GM23338 (cell line): ENCODE measurements around the gene LRP10. TPM values are rescaled to one million over a fixed set of nuclear protein-coding genes. Genes with fewer than 3 reads are reported as not detected.

Source experiments
- ATAC-seq: fragments of 200-7000 bp; cut with Tn5 transposase; 3 replicates; pipeline ENCODE4 v1.9.1; 2020
- DNase-seq: peaks from one replicate; pipeline ENCODE4 v3.0.0-alpha.2; 2015; ENCODE audit warnings: low spot score
- H2AFZ ChIP-seq: fragments of 200-600 bp; sonication (generic); 2 replicates; pipeline ENCODE4 v1.8.0; 2016; ENCODE audit warnings: antibody characterized with exemption, mild to moderate bottlenecking, moderate library complexity
- H3F3A ChIP-seq: fragments of 200-600 bp; sonication (generic); replicated peaks from 2 replicates; pipeline ENCODE4 v1.8.0; 2017; ENCODE audit warnings: antibody characterized with exemption, mixed run types, low read depth
- H3K27ac ChIP-seq: fragments of 200-600 bp; sonication (generic); 2 replicates; pipeline ENCODE4 v1.6.1; 2016; ENCODE audit warnings: low read depth
- H3K27me3 ChIP-seq: fragments of 200-600 bp; sonication (generic); 2 replicates; pipeline ENCODE4 v1.8.0; 2016; ENCODE audit warnings: mild to moderate bottlenecking, mixed run types, moderate library complexity; ENCODE audit not compliant: insufficient read depth
- H3K36me3 ChIP-seq: fragments of 200-600 bp; sonication (generic); 2 replicates; pipeline ENCODE4 v1.8.0; 2016; ENCODE audit warnings: mild to moderate bottlenecking; ENCODE audit not compliant: insufficient read depth
- H3K4me1 ChIP-seq: fragments of 200-600 bp; sonication (generic); 2 replicates; pipeline ENCODE4 v1.8.0; 2016; ENCODE audit warnings: mild to moderate bottlenecking, moderate library complexity; ENCODE audit not compliant: insufficient read depth
- H3K4me2 ChIP-seq: fragments of 200-600 bp; sonication (generic); 2 replicates; pipeline ENCODE4 v1.7.1; 2017; ENCODE audit warnings: mixed run types
- H3K4me3 ChIP-seq: fragments of 200-600 bp; sonication (generic); 2 replicates; pipeline ENCODE4 v1.6.1; 2016; ENCODE audit warnings: mixed run types
- H3K79me2 ChIP-seq: fragments of 200-600 bp; sonication (generic); replicated peaks from 2 replicates; pipeline ENCODE4 v1.8.0; 2017; ENCODE audit warnings: mild to moderate bottlenecking; ENCODE audit not compliant: insufficient read depth
- H3K9me2 ChIP-seq: fragments of 200-600 bp; sonication (generic); 2 replicates; pipeline ENCODE4 v1.8.0; 2017; ENCODE audit not compliant: insufficient read depth
- H4K20me1 ChIP-seq: fragments of 200-600 bp; sonication (generic); replicated peaks from 2 replicates; pipeline ENCODE4 v1.8.0; 2017; ENCODE audit warnings: mild to moderate bottlenecking; ENCODE audit not compliant: insufficient read depth
- H3K27ac Mint-ChIP-seq: 2 replicates; pipeline ENCODE4 v1.8.0; 2020; ENCODE audit warnings: inconsistent platforms, mild to moderate bottlenecking, moderate library complexity, mixed read lengths
- H3K27me3 Mint-ChIP-seq: 3 replicates; pipeline ENCODE4 v1.8.0; 2022; ENCODE audit warnings: low read depth, mild to moderate bottlenecking, moderate library complexity, mixed read lengths, inconsistent platforms; ENCODE audit not compliant: insufficient read depth, poor library complexity
- H3K36me3 Mint-ChIP-seq: 3 replicates; pipeline ENCODE4 v1.8.0; 2021; ENCODE audit warnings: low read depth, mild to moderate bottlenecking, inconsistent platforms, moderate library complexity, mixed read lengths
- H3K4me1 Mint-ChIP-seq: 3 replicates; pipeline ENCODE4 v1.8.0; 2020; ENCODE audit warnings: mild to moderate bottlenecking, inconsistent platforms, mixed read lengths
- H3K4me3 Mint-ChIP-seq: 3 replicates; pipeline ENCODE4 v1.8.0; 2021; ENCODE audit warnings: moderate library complexity, mild to moderate bottlenecking, inconsistent platforms, mixed read lengths
- H3K9me3 Mint-ChIP-seq: 3 replicates; pipeline ENCODE4 v1.8.0; 2020; ENCODE audit warnings: moderate library complexity, mild to moderate bottlenecking, inconsistent platforms, mixed read lengths
- EZH2phosphoT487 ChIP-seq: fragments of 200-600 bp; sonication (generic); IDR thresholded peaks from one replicate; pipeline ENCODE4 v1.8.1; 2018; ENCODE audit warnings: antibody characterized with exemption; ENCODE audit not compliant: unreplicated experiment
- JUNB ChIP-seq: IDR thresholded peaks from one replicate; pipeline ENCODE4 v1.6.1; 2016; ENCODE audit warnings: antibody characterized with exemption; ENCODE audit not compliant: unreplicated experiment
- NANOG ChIP-seq: IDR thresholded peaks from 2 replicates; pipeline ENCODE4 v1.6.1; 2016; ENCODE audit warnings: antibody characterized with exemption, borderline replicate concordance
- POLR2AphosphoS5 ChIP-seq: IDR thresholded peaks from 2 replicates; pipeline ENCODE4 v1.6.1; 2016; ENCODE audit warnings: antibody characterized with exemption, low read depth
- STAT1 ChIP-seq: IDR thresholded peaks from one replicate; pipeline ENCODE4 v1.6.1; 2016; ENCODE audit warnings: antibody characterized with exemption; ENCODE audit not compliant: unreplicated experiment
- ZNF114 ChIP-seq: fragments of 250-450 bp; sonication (Bioruptor Pico); IDR thresholded peaks from 2 replicates; pipeline ENCODE4 v1.5.0; 2020; ENCODE audit warnings: mild to moderate bottlenecking, moderate library complexity
- ZNF331 ChIP-seq: fragments of 250-450 bp; sonication (Bioruptor Pico); IDR thresholded peaks from 2 replicates; pipeline ENCODE4 v1.5.0; 2020; ENCODE audit warnings: low read depth, mild to moderate bottlenecking, moderate library complexity
- polyA plus RNA-seq: library from polyadenylated mRNA; unstranded; fragments of >200 nt; fragmentation: Nextera tagmentation; extraction: Ambion mirVana; gene quantifications from 2 replicates; pipeline ENCODE4 v1.2.1, GENCODE V29; 2016
- total RNA-seq: library from RNA; depleted of rRNA; stranded (reverse); fragments of >200 nt; shearing (Covaris generic); gene quantifications from 2 replicates; pipeline ENCODE4 v1.2.3, GENCODE V29; 2014
- TF ChIP-seq, protein P1 (sequence below), 2 experiments: fragments of 200-600 bp in 1 of 2; sonication (generic) in 1 of 2; conservative IDR thresholded peaks; 2 replicates each; pipeline versions ENCODE4 v1.5.1 to v1.6.1; 2016 to 2017; ENCODE audit warnings: antibody characterized with exemption in 2 of 2, low read depth in 2 of 2, mild to moderate bottlenecking in 2 of 2, moderate library complexity in 1 of 2
- TF ChIP-seq, protein P2 (sequence below): IDR thresholded peaks from one replicate; pipeline ENCODE4 v1.6.1; 2018; ENCODE audit warnings: antibody characterized with exemption; ENCODE audit not compliant: unreplicated experiment
- TF ChIP-seq, protein P3 (sequence below): IDR thresholded peaks from 2 replicates; pipeline ENCODE4 v1.6.1; 2016; ENCODE audit warnings: antibody characterized with exemption

LRP10 gene
- total and polyA plus RNA-seq, 2 experiments from 2014 or later: 6.4 to 18.1 TPM

DNA sequence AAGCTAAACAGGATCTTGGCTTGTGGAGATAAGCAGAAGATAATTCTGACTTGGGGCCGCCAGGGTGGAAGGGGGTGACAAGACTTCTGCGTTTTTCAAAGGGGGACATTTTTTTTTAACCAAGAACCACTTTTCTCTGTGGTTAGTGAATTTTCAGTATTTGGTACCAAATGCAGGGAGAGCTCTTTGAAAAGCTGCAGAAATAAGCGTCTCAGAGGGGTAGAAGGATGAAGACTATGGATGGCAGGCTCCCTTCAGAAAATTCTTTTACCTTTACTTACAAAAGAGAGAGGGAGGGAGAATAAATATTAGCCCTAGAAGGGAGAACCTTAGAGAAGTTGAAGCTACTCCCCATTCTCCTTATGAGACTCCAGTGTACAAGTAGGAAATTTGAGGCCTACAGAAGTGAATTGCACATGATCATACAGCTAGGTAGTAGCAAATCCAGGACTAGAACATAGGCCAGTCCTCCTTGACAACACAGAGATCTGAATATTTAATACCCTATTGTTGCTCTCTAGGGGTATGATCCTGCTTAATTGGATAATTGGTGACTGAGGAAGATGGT, 41.0 kb upstream of the LRP10 start:
- Histone ChIP-seq H3K27me3 (no peaks in the 10 kb centered on the region), H3K4me2 (peak overlapping the region; percentile 96), H2AFZ (no peak overlapping the region), H3K4me3 (peak overlapping the region; percentile 93), H3K4me1 (peaks cover 21% of the 10 kb centered on the region), H4K20me1 (no peaks in the 10 kb centered on the region), H3K36me3 (peaks cover 43% of the 10 kb centered on the region), H3K79me2 (peaks cover 19% of the 10 kb centered on the region), H3K9me2 (peaks cover 4% of the 10 kb centered on the region), H3F3A (peaks cover 13% of the 10 kb centered on the region), H3K27ac (peak overlapping the region; percentile 86; the same call in 1 of the 2 replicates)
- H3K36me3 Mint-ChIP-seq: peaks cover 38% of the 10 kb centered on the region
- TF ChIP-seq, protein P1, sequence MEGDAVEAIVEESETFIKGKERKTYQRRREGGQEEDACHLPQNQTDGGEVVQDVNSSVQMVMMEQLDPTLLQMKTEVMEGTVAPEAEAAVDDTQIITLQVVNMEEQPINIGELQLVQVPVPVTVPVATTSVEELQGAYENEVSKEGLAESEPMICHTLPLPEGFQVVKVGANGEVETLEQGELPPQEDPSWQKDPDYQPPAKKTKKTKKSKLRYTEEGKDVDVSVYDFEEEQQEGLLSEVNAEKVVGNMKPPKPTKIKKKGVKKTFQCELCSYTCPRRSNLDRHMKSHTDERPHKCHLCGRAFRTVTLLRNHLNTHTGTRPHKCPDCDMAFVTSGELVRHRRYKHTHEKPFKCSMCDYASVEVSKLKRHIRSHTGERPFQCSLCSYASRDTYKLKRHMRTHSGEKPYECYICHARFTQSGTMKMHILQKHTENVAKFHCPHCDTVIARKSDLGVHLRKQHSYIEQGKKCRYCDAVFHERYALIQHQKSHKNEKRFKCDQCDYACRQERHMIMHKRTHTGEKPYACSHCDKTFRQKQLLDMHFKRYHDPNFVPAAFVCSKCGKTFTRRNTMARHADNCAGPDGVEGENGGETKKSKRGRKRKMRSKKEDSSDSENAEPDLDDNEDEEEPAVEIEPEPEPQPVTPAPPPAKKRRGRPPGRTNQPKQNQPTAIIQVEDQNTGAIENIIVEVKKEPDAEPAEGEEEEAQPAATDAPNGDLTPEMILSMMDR (conservative IDR thresholded peaks at IDR 0.05; ENCODE audit: low read depth in 2 of 2): no peak
- TF ChIP-seq STAT1 (no peak), POLR2AphosphoS5 (no peak), ZNF114 (no peak), EZH2phosphoT487 (no peak)
- TF ChIP-seq, protein P2, sequence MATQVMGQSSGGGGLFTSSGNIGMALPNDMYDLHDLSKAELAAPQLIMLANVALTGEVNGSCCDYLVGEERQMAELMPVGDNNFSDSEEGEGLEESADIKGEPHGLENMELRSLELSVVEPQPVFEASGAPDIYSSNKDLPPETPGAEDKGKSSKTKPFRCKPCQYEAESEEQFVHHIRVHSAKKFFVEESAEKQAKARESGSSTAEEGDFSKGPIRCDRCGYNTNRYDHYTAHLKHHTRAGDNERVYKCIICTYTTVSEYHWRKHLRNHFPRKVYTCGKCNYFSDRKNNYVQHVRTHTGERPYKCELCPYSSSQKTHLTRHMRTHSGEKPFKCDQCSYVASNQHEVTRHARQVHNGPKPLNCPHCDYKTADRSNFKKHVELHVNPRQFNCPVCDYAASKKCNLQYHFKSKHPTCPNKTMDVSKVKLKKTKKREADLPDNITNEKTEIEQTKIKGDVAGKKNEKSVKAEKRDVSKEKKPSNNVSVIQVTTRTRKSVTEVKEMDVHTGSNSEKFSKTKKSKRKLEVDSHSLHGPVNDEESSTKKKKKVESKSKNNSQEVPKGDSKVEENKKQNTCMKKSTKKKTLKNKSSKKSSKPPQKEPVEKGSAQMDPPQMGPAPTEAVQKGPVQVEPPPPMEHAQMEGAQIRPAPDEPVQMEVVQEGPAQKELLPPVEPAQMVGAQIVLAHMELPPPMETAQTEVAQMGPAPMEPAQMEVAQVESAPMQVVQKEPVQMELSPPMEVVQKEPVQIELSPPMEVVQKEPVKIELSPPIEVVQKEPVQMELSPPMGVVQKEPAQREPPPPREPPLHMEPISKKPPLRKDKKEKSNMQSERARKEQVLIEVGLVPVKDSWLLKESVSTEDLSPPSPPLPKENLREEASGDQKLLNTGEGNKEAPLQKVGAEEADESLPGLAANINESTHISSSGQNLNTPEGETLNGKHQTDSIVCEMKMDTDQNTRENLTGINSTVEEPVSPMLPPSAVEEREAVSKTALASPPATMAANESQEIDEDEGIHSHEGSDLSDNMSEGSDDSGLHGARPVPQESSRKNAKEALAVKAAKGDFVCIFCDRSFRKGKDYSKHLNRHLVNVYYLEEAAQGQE: no peak
- TF ChIP-seq, protein P3, sequence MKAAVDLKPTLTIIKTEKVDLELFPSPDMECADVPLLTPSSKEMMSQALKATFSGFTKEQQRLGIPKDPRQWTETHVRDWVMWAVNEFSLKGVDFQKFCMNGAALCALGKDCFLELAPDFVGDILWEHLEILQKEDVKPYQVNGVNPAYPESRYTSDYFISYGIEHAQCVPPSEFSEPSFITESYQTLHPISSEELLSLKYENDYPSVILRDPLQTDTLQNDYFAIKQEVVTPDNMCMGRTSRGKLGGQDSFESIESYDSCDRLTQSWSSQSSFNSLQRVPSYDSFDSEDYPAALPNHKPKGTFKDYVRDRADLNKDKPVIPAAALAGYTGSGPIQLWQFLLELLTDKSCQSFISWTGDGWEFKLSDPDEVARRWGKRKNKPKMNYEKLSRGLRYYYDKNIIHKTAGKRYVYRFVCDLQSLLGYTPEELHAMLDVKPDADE: no peak
- H3K4me1 Mint-ChIP-seq: peaks cover 18% of the 10 kb centered on the region
- H3K27ac Mint-ChIP-seq: peak overlapping the region; percentile 76
- no peak for ATAC-seq
- no peaks in the 10 kb centered on the region for H3K9me3 Mint-ChIP-seq
- H3K4me3 Mint-ChIP-seq: peak overlapping the region; percentile 91
- H3K27me3 Mint-ChIP-seq: peaks cover 16% of the 10 kb centered on the region
- DNase-seq: no peak

DNA sequence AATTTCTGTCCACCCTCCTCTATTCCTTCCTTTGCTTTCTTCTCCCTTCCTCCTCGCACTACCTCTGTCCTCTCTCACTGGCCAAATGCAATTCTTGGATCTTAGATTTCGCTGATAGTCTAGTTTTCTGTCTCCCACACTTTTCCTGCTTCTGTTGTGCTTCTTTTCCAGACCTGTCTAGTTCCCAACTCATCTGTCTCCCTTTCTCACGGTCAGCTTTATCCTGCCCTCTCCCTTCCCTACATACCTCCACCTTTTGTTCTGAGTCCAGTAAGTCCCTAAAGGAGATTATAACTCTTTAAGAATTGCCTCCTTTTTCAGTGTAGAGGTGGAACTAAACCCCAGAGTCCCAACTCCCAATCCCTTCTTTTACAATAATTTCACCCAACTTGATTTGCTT, 36.0 kb upstream of the LRP10 start:
- peak overlapping the region; percentile 94 for H3K4me3 Mint-ChIP-seq
- no peaks in the 10 kb centered on the region for H4K20me1 ChIP-seq
- DNase-seq (no peak), ATAC-seq (no peak)
- peak overlapping the region; percentile 95 for H3K4me3 ChIP-seq
- no peaks in the 10 kb centered on the region for H3K9me3 Mint-ChIP-seq
- no peaks in the 10 kb centered on the region for H3K9me2 ChIP-seq
- TF ChIP-seq JUNB (no peak), ZNF331 (CRISPR knock-in tag) (no peak), ZNF114 (no peak), NANOG (no peak)
- TF ChIP-seq, protein P3: no peak
- TF ChIP-seq, protein P1 (conservative IDR thresholded peaks at IDR 0.05; ENCODE audit: low read depth in 2 of 2): no peak
- peaks cover 18% of the 10 kb centered on the region for H3K27me3 Mint-ChIP-seq
- H3K27ac ChIP-seq: peak overlapping the region; percentile 88
- H3K36me3 ChIP-seq: peaks cover 43% of the 10 kb centered on the region
- H3K4me1 ChIP-seq: peaks cover 26% of the 10 kb centered on the region
- H2AFZ ChIP-seq: no peak overlapping the region
- peak overlapping the region; percentile 5 for H3K27ac Mint-ChIP-seq
- H3K27me3 ChIP-seq: no peaks in the 10 kb centered on the region
- H3K4me1 Mint-ChIP-seq: peaks cover 40% of the 10 kb centered on the region
- peaks cover 37% of the 10 kb centered on the region for H3K79me2 ChIP-seq
- H3F3A ChIP-seq: peaks cover 25% of the 10 kb centered on the region
- peak overlapping the region; percentile 97 for H3K4me2 ChIP-seq
- H3K36me3 Mint-ChIP-seq: peaks cover 40% of the 10 kb centered on the region
